ENCODE results near the gene NT5DC3. TPM values are rescaled to one million over a fixed set of nuclear protein-coding genes. Genes with fewer than 3 reads are reported as not detected.

NT5DC3 gene
- total RNA-seq (ENCODE audit: insufficient read depth, low replicate concordance) = 40.2 TPM

GRCh38 chr12:103840876-103841689 is at the start of gene NT5DC3:
Gene NT5DC3 (minus strand): TSS chr12:103841234. CDS start chr12:103841156, 78 bp downstream.
- peak; percentile 72 for DNase-seq (ENCODE audit: low spot score)

GRCh38 chr12:103887738-103888137 is 46.7 kb upstream of the NT5DC3 start:
- no peak for DNase-seq (ENCODE audit: low spot score)

- DNase-seq (ENCODE audit: low spot score) = no peak
These were observed 45.3 kb upstream of the NT5DC3 start for GRCh38 chr12:103886195-103886797.

DNA sequence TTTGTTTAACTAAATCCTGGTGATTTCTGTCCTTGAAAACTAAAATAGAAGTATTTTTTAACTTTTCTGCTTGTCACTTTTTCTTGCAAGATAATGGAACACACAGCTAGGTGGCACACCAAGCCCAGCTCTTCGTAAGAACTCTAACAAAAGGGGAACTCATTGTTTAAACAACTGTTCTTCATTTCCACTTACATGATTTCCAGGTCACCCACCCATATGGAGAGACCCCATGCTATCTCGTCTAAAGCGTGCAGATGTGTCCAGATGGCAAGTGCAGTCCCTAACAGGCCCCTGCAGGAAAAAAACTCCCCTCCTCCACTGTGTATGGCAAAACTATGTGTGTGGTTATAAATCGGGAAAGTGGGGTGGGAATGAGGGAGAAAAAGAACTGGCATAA is 43.3 kb upstream of the NT5DC3 start:
- peak; percentile 32 for DNase-seq (ENCODE audit: low spot score)

GRCh38 chr12:103883908-103884307 is 42.9 kb upstream of the NT5DC3 start:
- DNase-seq (ENCODE audit: low spot score) = no peak

DNA sequence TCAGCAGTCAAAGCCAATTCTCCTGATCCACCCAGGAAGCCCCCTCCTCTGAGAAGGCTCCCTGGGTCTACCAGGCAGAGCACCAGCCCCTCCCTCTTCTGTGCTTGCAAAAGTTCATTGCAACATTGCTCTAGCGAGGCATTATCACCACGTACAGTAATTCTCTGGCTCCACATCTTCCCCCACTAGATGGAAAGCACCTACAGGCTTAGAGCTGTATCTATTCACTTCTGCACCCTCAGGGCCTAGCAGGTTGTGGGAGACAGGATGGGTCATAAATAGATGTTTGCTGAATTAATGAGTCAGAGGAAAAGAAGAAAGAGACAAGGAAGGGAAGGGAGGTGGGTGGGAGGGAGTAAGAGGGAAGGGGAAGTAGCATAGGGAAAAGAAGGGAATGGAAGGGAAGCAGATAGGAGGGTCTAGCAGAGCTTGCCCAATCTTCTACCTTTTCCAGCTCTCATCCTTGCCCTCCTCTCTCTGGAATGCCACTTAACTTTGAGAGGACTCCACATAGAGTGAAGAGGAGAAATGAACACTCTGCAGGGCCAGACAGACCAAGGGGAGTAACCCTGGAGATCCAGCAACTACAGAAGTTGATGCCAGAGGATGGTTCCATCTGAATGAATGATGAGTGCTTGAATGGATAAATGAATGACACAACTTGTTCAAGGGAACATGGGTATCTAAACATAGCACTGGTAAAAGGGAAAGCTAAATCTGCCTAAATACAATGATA is 42.0 kb upstream of the NT5DC3 start:
- DNase-seq (ENCODE audit: low spot score) = no peak

DNA sequence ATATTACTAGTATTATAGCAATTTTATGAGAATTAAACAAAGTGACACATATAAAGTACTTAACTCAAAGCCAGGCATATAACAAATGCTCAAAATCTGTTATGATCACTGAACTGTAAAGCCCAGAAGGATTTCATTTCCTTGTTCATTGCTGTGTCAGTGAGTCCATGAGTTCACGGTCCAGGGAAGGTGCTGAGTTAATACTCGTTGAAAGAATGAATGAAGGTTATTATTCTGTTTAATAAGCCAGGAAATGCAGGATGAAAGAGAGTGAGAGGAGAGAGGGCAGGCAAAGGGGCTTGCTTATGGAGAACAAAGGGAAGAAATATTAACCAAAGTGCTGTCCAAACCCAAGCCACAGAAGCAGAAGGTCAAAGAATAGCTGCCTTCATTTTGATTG is 40.2 kb upstream of the NT5DC3 start:
- no peak for DNase-seq (ENCODE audit: low spot score)

DNA sequence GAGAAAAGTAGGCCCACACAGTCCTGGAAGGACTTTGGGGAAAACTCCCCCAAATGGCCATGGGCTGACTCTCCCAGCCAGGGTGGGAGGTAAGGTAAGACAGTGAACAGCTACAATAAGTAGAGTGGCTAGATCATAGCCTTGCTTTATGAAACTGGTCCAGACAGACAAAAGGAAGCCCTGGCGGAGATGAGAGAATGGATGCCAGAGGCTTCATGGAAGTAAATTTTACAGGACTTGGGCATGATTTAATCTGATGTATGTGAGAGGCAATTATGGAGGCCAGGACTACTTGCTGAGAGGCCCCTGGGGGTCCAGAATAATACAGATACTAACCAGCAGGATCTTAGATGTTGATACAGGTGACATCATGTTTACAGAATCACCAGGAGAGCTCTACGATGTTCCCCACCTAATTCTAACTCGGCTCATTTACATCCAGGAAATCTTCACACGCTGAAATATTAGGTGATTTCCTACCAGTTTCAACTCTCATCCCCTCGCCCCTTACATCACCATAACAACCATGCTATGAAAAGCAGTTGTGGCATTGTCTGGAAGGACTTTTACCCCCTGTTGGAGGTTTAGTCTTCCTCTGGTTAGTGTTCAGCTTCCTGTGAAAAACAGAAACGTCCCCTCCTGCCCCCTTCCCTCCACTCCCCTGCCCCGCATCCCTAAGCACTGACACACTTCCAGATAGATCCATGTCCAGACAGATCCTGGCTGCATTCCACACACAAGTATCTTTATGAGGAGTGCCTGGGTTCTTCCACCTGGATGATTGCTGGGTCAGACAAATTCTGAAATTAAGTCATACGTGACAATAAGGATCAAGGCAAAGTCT is 39.5 kb upstream of the NT5DC3 start:
- DNase-seq (ENCODE audit: low spot score) = no peak

DNA sequence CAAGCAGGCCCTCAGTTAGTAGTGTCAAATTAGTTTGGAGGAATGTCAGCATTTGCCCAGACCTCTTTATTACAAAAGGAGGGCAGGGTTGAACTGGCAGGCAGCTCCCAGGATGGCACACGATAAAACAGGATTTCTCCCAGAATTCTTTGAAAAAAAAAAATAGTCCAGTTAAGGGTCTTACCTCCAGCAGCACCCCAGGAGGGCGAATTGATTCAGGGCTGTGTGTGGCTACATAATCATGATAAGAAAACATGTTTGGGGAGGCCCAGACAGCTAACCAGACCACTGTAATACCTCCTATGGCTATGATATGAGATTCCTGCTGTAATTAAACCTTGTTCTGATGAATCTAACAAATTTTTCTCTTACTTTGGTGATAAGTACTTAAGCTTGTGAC is 38.8 kb upstream of the NT5DC3 start:
- DNase-seq (ENCODE audit: low spot score) = no peak

DNA sequence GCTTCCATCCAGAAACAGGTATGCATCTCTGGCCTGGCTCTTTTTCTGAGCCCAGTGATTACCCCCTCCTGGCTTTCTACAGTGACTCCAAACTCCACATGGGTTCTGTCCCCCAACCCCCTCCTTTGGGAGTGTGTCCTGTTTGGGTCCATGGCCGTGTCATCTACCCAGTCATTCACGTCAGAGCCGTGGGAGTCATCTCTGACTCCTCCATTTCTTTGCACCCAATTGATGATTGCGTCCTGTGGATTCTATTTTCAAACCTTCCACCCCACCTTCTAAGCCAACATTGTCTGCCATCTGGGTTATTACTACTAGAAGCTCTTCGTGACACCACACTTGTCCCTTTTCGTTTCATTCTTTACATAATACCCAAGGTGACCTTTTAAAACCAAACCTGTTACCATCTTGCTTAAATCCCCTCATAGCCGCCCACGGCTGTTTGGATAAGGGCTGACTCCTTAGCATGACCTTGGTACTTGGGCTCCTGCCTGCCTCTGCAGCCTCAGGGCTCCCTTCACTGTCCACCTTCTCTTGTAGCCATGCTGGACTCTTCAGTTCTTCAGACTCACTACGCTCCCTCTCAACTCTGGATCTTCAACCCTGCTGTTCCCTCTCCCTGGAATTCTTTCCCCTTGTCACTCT is 38.1 kb upstream of the NT5DC3 start:
- no peak for DNase-seq (ENCODE audit: low spot score)

DNA sequence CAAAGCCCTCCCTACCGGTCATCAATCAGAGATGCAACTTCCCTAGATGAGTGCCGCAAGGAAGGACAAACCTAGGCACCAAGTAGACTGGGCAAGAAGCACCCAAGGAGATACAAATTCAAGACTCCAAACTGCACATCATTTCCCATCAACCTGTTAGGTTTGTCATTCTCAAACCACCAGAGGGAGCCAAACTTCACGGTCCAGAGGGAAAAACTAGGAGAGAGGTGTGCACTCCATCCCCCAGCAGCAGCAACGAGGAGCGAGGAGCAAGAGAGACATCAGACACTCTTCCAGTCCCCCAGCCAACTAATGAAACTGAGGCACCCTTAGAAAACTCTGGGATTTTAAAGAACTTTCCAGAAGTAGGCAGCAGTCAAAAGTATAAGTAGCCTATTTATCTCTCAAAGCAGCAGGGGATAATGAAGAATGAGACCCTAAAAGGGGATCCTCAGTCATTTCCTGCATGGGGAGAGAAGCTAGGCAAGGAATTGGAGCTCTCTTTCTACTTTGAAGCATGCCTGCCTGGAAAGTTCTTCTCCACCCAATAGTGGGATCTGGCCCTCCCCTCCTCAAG is 37.0 kb upstream of the NT5DC3 start:
- DNase-seq (ENCODE audit: low spot score) = peak; percentile 76

GRCh38 chr12:103877288-103877687 is 36.3 kb upstream of the NT5DC3 start:
- no peak for DNase-seq (ENCODE audit: low spot score)

GRCh38 chr12:103875666-103876065 is 34.6 kb upstream of the NT5DC3 start:
- DNase-seq (ENCODE audit: low spot score) = no peak

- peak; percentile 17 for DNase-seq (ENCODE audit: low spot score)
These were observed 27.2 kb upstream of the NT5DC3 start for GRCh38 chr12:103868215-103868614.

DNA sequence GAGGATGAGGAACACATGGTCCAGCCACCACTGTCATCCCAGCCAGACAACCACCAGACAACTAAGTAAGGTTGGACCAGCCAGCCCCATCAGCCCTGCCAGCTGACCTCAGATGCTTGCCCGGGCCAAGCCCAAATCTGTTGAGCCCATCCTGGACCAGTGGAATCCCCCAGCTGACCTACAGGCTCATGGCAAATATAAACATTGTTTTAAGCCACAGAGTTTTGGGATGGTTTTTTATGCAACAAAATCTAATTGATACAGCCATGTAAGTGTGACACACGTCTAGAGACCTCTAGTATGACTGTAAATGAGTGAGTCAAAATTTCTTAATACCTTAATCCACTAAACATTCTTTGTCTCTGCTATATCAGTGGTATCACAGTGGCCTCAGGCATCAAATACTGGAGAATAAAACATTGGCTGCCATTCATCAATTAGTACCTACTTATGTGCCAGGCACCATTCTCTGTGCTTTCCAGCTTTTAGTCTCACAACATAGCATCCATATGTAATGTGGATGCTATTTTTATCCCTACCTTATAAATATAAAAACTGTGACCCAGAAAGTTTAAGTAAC is 24.2 kb upstream of the NT5DC3 start:
- no peak for DNase-seq (ENCODE audit: low spot score)

DNA sequence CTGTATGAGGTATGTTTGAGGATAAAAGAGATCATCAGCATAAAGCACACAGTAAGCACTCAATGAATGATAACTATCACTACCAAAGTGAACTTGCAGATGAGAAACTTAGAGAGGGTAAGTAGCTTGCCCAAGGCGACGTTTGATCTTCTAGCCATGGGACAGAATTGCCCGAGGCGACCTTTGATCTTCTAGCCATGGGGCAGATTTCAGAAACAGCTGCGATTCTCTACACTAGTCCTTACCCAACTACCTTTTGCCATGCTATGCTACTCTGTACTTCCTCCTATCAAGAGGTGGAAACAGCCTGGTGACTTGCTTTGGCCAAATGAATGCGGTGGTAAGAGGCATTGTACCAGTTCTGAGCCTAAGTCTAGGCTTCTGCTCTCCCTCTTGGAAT is 23.7 kb upstream of the NT5DC3 start:
- no peak for DNase-seq (ENCODE audit: low spot score)

DNA sequence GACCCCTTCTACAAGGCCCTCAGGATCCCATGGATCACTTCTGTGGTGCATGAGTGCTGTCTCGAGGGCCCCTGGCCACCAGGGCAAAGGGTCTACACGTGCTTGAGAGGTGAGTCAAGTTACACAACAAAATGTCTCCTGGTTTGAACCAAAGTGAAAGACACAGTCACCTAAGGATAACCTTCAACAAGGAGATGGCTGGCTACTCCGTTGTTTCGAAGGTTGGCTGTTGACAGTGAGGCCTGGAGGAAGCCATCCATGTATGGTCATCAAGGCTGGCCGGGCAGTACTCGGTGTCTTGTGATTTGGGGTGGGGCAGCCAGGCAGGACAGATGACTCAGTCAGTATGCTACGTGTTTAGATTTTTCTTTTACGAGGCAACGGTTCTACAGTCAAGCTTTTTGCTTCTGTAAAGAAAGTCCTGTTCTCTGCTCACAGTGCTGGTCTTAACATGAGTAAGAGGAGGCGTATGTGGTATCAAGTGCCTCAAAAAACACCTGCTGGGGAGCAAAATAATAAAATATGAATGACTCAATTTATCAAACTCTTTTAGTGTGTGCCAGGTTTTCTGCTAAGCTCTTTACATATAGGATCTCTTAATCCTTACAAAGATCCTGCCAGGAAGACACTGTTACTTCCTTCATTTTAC is 18.0 kb upstream of the NT5DC3 start:
- peak; percentile 91 for DNase-seq (ENCODE audit: low spot score)

DNA sequence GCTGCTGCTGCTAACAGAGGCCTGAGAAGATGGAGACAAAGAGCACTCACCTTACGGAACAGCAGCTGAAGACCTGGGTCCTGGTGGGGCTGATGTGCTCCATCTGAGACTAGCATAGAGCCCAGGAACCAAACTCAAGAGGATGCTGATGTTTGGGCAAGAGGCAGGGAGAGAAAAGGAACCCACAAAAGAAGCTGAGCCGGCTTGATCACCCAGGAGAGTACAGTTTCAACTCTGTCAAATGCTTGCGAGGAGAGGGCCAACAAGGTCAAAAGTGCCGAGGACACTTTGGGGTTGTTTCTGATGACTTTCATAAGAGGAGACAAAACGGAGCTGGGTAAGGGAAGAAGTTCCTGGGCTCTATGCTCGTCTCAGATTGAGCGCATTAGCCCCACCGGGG is 17.3 kb upstream of the NT5DC3 start:
- no peak for DNase-seq (ENCODE audit: low spot score)

GRCh38 chr12:103857164-103857563 is 16.1 kb upstream of the NT5DC3 start:
- no peak for DNase-seq (ENCODE audit: low spot score)
